ENCODE measurements around the gene RGS5. TPM values are rescaled to one million over a fixed set of nuclear protein-coding genes. Genes with fewer than 3 reads are reported as not detected.
"Not testable (repeated sequence)": the region's sequence is repeated elsewhere in the genome, so short reads cannot be mapped to it uniquely, and the experiment has no call there.

RGS5 gene
- total and polyA plus RNA-seq, 2 donors (not counting 1 experiment from before 2014, with no cell fraction given), result 0.64 to 1.2 TPM

GRCh38 chr1:163248064-163248463, 45.3 kb upstream of the RGS5 start:
- H3K9ac ChIP-seq (ENCODE audit: low read length), result no peak overlapping the region
- no peak for DNase-seq
- no peak overlapping the region for H3K27ac ChIP-seq (ENCODE audit: low read length in 2 of 2)
- ChIA-PET CTCF (no interaction called here), POLR2A (no interaction called here)
- H3K27me3 ChIP-seq (replicated peaks in 1 of 4; ENCODE audit: control extremely low read depth in 1 of 4, control insufficient read depth in 3 of 4, insufficient read depth in 4 of 4, low read length in 3 of 4), result no peaks in the 10 kb centered on the region
- H4K20me1 ChIP-seq (ENCODE audit: control insufficient read depth, insufficient read depth, low read length, poor library complexity, severe bottlenecking), result no peaks in the 10 kb centered on the region
- no peaks in the 10 kb centered on the region for H3K36me3 ChIP-seq (replicated peaks in 1 of 2; ENCODE audit: control extremely low read depth in 1 of 2, control insufficient read depth in 1 of 2, extremely low read depth in 1 of 2, insufficient read depth in 2 of 2, low read length in 1 of 2)
- no peaks in the 10 kb centered on the region for H3K4me1 ChIP-seq (ENCODE audit: control insufficient read depth in 2 of 2, insufficient read depth in 2 of 2, low read length in 2 of 2)
- H3K79me2 ChIP-seq (ENCODE audit: control insufficient read depth, insufficient read depth, low read length), result no peaks in the 10 kb centered on the region
- Mint-ChIP-seq H3K27ac (no peak overlapping the region), H3K4me3 (no peak overlapping the region), H3K27me3 (no peaks in the 10 kb centered on the region), H3K9me3 (ENCODE audit: insufficient read depth) (peaks cover under 1% of the 10 kb centered on the region), H3K4me1 (no peaks in the 10 kb centered on the region)
- H3K4me2 ChIP-seq (replicated peaks; ENCODE audit: low read depth, low read length, poor library complexity, severe bottlenecking), result no peak overlapping the region
- H3K4me3 ChIP-seq (ENCODE audit: control extremely low read depth in 1 of 5, extremely low read depth in 1 of 5, insufficient read depth in 1 of 5, low read depth in 2 of 5, low read length in 4 of 5), result no peak overlapping the region
- peaks cover 0 to 3% (median 0%) of the 10 kb centered on the region in 3 donors for H3K9me3 ChIP-seq (ENCODE audit: control extremely low read depth in 1 of 3, control insufficient read depth in 2 of 3, insufficient read depth in 1 of 3, low read length in 2 of 3)
- H2AFZ ChIP-seq (ENCODE audit: insufficient read depth, low read depth, low read length, poor library complexity, severe bottlenecking), result no peak overlapping the region
- intact Hi-C loops (cut with micrococcal nuclease), result no loop called here
- ATAC-seq (ENCODE audit: low read depth), result no peak
- TF ChIP-seq EZH2 (IDR thresholded peaks at IDR 0.05; ENCODE audit: borderline replicate concordance, insufficient read depth, low read depth, low read length, poor library complexity, severe bottlenecking) (no peak), CTCF (IDR thresholded peaks at IDR 0.05) (no peak)

- H3K9ac ChIP-seq (ENCODE audit: low read length); H3K27me3 Mint-ChIP-seq; H3K27me3 ChIP-seq (replicated peaks in 1 of 4; ENCODE audit: control extremely low read depth in 1 of 4, control insufficient read depth in 3 of 4, insufficient read depth in 4 of 4, low read length in 3 of 4); H3K4me2 ChIP-seq (replicated peaks; ENCODE audit: low read depth, low read length, poor library complexity, severe bottlenecking); H3K27ac ChIP-seq (ENCODE audit: low read length in 2 of 2); H3K79me2 ChIP-seq (ENCODE audit: control insufficient read depth, insufficient read depth, low read length); H3K9me3 Mint-ChIP-seq (ENCODE audit: insufficient read depth); H3K4me1 ChIP-seq (ENCODE audit: control insufficient read depth in 2 of 2, insufficient read depth in 2 of 2, low read length in 2 of 2); ATAC-seq (ENCODE audit: low read depth); H2AFZ ChIP-seq (ENCODE audit: insufficient read depth, low read depth, low read length, poor library complexity, severe bottlenecking); H3K4me1 Mint-ChIP-seq; DNase-seq; intact Hi-C loops (cut with micrococcal nuclease); H3K9me3 ChIP-seq (ENCODE audit: control extremely low read depth in 1 of 3, control insufficient read depth in 2 of 3, insufficient read depth in 1 of 3, low read length in 2 of 3); H3K4me3 Mint-ChIP-seq; H3K27ac Mint-ChIP-seq; POLR2A ChIA-PET; H3K4me3 ChIP-seq (ENCODE audit: control extremely low read depth in 1 of 5, extremely low read depth in 1 of 5, insufficient read depth in 1 of 5, low read depth in 2 of 5, low read length in 4 of 5); CTCF ChIA-PET; H4K20me1 ChIP-seq (ENCODE audit: control insufficient read depth, insufficient read depth, low read length, poor library complexity, severe bottlenecking); H3K36me3 ChIP-seq (replicated peaks in 1 of 2; ENCODE audit: control extremely low read depth in 1 of 2, control insufficient read depth in 1 of 2, extremely low read depth in 1 of 2, insufficient read depth in 2 of 2, low read length in 1 of 2): not testable (repeated sequence)
- WGBS (ENCODE audit: insufficient coverage), result no CpG with 5 or more reads among the region's 1 CpG
These were observed 41.9 kb upstream of the RGS5 start for GRCh38 chr1:163244648-163245047.

Measured in B cell (primary cell).